Esophagus muscularis mucosa (tissue), 4 donors: ENCODE results near the gene PTPN7. TPM values are rescaled to one million over a fixed set of nuclear protein-coding genes. Genes with fewer than 3 reads are reported as not detected.

Experiments used
- DNase-seq: peaks from one replicate; pipeline ENCODE4 v3.0.0-alpha.2; 2017; ENCODE audit errors: extremely low spot score
- H3K27ac ChIP-seq, 4 donors: fragments of 200-600 bp; sonication (generic); replicated peaks in 1 of 4; 1 replicate in 3 of 4; 2 replicates in 1 of 4; pipeline ENCODE4 v1.5.1; 2016 to 2019; ENCODE audit warnings: mild to moderate bottlenecking in 1 of 4
- H3K27me3 ChIP-seq, 4 donors: fragments of 200-600 bp; sonication (generic); one replicate each; pipeline versions ENCODE4 v1.5.1 to v1.6.0; 2016 to 2019
- H3K36me3 ChIP-seq, 4 donors: fragments of 200-600 bp; sonication (generic); one replicate each; pipeline ENCODE4 v1.5.1; 2016 to 2019
- H3K4me1 ChIP-seq, 4 donors: fragments of 200-600 bp; sonication (generic); one replicate each; pipeline ENCODE4 v1.5.1; 2016 to 2019
- H3K4me3 ChIP-seq, 4 donors: fragments of 200-600 bp; sonication (generic); 1 replicate in 2 of 4; 2 replicates in 2 of 4; pipeline ENCODE4 v1.5.1; 2016 to 2019; ENCODE audit warnings: mild to moderate bottlenecking in 4 of 4, moderate library complexity in 1 of 4
- H3K9me3 ChIP-seq, 4 donors: fragments of 200-600 bp; sonication (generic); 1 replicate in 3 of 4; 2 replicates in 1 of 4; pipeline ENCODE4 v1.5.1; 2016 to 2019
- EP300 ChIP-seq: sonication (generic); formaldehyde crosslinking; IDR thresholded peaks from one replicate; pipeline ENCODE4 v1.6.1; 2017; ENCODE audit warnings: antibody characterized with exemption
- POLR2A ChIP-seq: fragments of 450-650 bp; IDR thresholded peaks from one replicate; pipeline ENCODE4 v1.6.1; 2017; ENCODE audit warnings: antibody characterized with exemption, moderate library complexity, mild to moderate bottlenecking, low read depth
- POLR2AphosphoS5 ChIP-seq, 2 donors: sonication (generic); formaldehyde crosslinking; IDR thresholded peaks; one replicate each; pipeline ENCODE4 v1.6.1; 2017; ENCODE audit warnings: antibody characterized with exemption in 2 of 2
- WGBS: methylation state at CpG from one replicate; pipeline ENCODE4 v1.1.5; 2018; 5-methylcytosine and 5-hydroxymethylcytosine counted together
- intact Hi-C: fragments of 100-400 bp; cut with DNase I; formaldehyde crosslinking; loops from one replicate; pipeline ENCODE4 v1.15.1; 2023
- total RNA-seq, 4 donors: library from RNA; depleted of rRNA; stranded (reverse); fragments of >200 nt; gene quantifications; one replicate each; pipeline versions ENCODE4 v1.1.0 to v1.2.1, GENCODE V29; 2016
- TF ChIP-seq, protein P1 (sequence below), 3 experiments: fragments of 200-600 bp in 2 of 3; fragments of 450-650 bp in 1 of 3; sonication (generic) in 2 of 3; IDR thresholded peaks; one replicate each; pipeline ENCODE4 v1.5.1; 2017 to 2019; ENCODE audit warnings: antibody characterized with exemption in 3 of 3, mild to moderate bottlenecking in 2 of 3, moderate library complexity in 1 of 3

The PTPN7 gene
- total RNA-seq, 4 donors from 2014 or later = 0.78 to 2.5 (median 1.3) TPM

DNA sequence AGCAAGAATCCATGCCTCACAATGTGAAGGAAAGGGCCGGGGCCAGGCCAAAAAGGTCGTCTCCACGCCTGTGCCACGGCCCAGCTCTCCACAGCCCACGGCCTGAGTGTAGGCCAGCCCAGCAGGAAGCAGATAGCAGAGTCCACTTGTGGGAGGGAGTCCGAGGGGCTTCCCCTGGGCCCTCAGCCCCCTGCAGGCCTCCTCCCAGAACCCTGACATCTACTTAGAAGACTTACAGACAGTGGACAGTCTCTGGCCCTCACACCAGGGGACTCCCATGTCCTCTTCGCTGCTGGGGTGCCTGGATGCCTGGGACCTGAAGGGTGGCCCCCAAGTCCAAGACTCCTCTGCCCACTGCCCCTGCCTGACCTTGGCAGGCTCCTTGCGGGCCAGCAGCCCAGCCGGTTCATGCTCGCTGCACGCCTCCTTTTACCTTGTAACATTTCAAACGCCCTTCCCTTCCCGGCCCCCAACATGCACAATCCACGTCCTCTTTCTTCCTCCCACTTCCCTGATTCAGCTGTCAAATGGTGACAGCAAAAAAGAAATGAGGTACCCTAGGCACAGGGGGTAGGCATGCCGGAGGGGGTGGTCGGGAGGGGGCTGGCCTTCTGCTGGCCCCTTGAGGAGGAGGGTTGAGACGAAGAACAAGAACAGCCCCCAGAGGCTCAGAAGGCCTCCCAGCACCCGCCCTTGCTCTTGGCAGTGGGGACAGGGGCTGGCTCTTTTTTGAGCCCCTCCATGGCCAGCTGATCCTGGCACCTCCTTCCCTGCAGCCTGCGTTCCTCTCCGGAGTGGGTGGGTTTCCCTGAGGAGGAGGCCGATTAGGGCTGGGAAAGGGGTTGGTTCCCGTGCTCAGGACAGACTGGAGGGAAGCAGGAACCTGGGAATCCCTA is 997 bp upstream of the PTPN7 start:
- intact Hi-C loops = no loop called here
- 73% methylated on average over 21 of the region's 22 CpGs for WGBS
- peak overlapping the region in 2 of 4 donors; percentile 4 to 39 for H3K27ac ChIP-seq
- H3K27me3 ChIP-seq = peaks cover 0 to 12% (median 0%) of the 10 kb centered on the region in 4 donors
- no peak overlapping the region for H3K4me3 ChIP-seq
- no peak for DNase-seq
- TF ChIP-seq, protein P1, sequence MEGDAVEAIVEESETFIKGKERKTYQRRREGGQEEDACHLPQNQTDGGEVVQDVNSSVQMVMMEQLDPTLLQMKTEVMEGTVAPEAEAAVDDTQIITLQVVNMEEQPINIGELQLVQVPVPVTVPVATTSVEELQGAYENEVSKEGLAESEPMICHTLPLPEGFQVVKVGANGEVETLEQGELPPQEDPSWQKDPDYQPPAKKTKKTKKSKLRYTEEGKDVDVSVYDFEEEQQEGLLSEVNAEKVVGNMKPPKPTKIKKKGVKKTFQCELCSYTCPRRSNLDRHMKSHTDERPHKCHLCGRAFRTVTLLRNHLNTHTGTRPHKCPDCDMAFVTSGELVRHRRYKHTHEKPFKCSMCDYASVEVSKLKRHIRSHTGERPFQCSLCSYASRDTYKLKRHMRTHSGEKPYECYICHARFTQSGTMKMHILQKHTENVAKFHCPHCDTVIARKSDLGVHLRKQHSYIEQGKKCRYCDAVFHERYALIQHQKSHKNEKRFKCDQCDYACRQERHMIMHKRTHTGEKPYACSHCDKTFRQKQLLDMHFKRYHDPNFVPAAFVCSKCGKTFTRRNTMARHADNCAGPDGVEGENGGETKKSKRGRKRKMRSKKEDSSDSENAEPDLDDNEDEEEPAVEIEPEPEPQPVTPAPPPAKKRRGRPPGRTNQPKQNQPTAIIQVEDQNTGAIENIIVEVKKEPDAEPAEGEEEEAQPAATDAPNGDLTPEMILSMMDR (IDR thresholded peaks at IDR 0.05) = no peak
- no peak for TF ChIP-seq EP300
- no peak for TF ChIP-seq POLR2AphosphoS5 (IDR thresholded peaks at IDR 0.05)
- no peak for TF ChIP-seq POLR2A
- H3K4me1 ChIP-seq = peaks cover 0 to 3% (median 0%) of the 10 kb centered on the region in 4 donors
- H3K9me3 ChIP-seq = no peaks in the 10 kb centered on the region
- H3K36me3 ChIP-seq = no peaks in the 10 kb centered on the region

DNA sequence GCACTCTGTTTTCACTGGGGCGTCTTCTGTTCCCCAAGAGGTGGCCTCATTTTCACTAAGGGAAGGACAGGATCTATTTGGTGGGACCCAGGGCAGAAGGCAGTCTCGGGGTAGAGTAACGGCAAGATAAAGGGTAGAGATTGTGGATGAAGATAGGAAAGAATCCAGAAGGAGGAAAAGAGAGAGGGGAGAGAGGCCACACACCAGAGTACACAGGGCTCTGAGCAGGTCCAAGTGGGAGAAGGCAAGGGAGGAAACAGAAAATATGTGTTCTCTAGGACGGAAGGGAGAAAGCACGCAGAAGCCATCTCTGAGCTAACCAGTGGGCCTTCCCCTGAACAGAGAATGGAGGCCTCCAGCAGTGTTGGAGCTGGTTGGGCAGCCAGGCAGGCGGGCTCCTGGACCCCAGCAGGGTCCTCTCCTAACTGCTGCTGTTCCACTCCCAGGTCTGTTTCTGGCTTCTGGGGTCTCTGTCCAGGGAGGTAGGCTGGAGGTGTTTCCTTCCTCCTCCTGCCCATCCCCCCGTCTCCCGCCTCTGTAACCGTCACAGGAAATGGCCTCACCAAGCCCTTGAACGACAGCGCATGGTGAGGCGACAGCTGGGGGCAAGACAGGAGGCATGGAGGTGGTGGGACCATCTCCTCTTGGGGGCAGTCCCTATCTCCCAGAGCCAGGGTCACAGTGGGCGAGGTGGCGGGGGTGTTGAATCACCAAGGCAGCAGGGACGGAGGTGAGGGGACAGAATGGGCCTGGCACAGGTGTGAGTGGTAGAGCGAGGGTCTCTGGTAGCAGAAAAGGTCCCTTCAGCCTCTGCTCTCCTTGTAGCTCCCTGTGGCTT is 649 bp downstream of the PTPN7 start:
- Histone ChIP-seq H3K4me3 (peak overlapping the region in 3 of 4 donors; percentile 20 to 43 (median 25)), H3K27me3 (peaks cover 0 to 12% (median 0%) of the 10 kb centered on the region in 4 donors), H3K27ac (peak overlapping the region in 3 of 4 donors; percentile 4 to 43 (median 39)), H3K9me3 (no peaks in the 10 kb centered on the region), H3K4me1 (peaks cover 0 to 9% (median 8%) of the 10 kb centered on the region in 4 donors), H3K36me3 (no peaks in the 10 kb centered on the region)
- WGBS = 70% methylated on average over 15 of the region's 16 CpGs
- intact Hi-C loops = no loop called here
- no peak for TF ChIP-seq EP300
- TF ChIP-seq, protein P1 (IDR thresholded peaks at IDR 0.05) = no peak
- no peak for TF ChIP-seq POLR2A
- DNase-seq = no peak

DNA sequence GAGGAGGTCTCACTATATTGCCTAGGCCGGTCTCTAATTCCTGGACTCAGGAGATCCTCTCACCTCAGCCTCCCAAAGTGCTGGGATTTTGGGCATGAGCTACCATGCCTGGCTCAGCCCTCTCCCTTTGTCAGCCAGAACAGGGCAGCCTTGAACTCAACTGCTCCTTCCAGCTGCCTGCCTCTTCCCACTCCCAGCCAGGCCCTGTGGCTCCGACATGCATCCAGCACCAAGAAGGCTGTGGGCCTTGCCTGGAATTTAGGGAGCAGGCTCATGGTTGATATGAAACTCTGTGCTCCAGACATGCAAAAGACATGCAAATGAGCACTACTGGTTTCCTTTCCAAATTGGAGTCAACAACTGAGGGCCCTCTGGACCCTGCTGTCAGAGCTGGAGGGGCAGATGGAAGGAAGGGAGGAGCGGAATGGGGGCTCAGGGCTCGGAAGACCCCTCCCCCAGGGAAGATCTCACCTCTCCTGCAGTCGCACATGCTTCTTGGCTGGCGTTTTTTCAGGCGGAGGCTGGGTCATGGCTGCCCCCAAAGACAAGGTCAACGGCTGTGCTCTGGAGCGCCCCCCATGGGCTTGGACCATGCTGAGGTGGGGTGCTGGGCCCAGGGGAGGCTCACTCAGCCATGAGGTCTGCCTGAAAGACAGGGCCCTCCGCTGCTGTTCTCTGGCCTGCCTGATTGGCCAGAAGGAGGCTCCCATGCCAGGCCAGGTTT is 1.4 kb downstream of the PTPN7 start:
- no peaks in the 10 kb centered on the region for H3K9me3 ChIP-seq
- no peaks in the 10 kb centered on the region for H3K36me3 ChIP-seq
- H3K4me3 ChIP-seq = peak overlapping the region in 2 of 4 donors; percentile 7 to 25
- peaks cover 0 to 11% (median 9%) of the 10 kb centered on the region in 4 donors for H3K4me1 ChIP-seq
- peaks cover 0 to 16% (median 0%) of the 10 kb centered on the region in 4 donors for H3K27me3 ChIP-seq
- intact Hi-C loops = no loop called here
- 80% methylated on average over 10 of the region's 10 CpGs for WGBS
- H3K27ac ChIP-seq = no peak overlapping the region
- no peak for TF ChIP-seq POLR2A
- TF ChIP-seq EP300 = no peak
- TF ChIP-seq, protein P1 (IDR thresholded peaks at IDR 0.05) = no peak
- TF ChIP-seq POLR2AphosphoS5 (IDR thresholded peaks at IDR 0.05) = no peak
- DNase-seq = no peak

DNA sequence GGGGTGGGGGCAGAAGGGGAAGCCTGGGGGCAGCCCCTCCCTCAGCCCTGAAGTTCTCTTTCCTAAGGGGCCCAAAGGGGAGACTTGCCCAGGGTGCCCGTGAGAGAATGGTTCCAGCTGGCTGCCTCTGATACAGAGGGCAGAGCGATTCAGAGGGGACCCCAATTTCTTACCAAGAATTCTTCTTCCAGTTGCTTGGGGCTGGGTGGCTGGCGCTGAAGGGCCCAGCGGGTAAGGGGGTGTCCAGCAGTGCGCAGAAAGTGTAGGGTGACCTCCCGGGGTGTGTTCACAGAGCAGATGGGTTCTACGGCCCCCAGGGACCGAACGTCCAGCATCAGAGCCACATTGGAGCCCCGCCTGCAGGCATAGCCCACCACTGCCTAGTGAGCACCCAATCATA is 2.5 kb downstream of the PTPN7 start:
- no peak overlapping the region for H3K4me3 ChIP-seq
- H3K27ac ChIP-seq = no peak overlapping the region
- H3K36me3 ChIP-seq = no peaks in the 10 kb centered on the region
- 87% methylated on average over 10 of the region's 10 CpGs for WGBS
- no peak for TF ChIP-seq POLR2AphosphoS5 (IDR thresholded peaks at IDR 0.05)
- TF ChIP-seq POLR2A = no peak
- no peak for TF ChIP-seq EP300
- H3K9me3 ChIP-seq = no peaks in the 10 kb centered on the region
- no peak for DNase-seq
- intact Hi-C loops = no loop called here
- H3K4me1 ChIP-seq = peaks cover 0 to 11% (median 9%) of the 10 kb centered on the region in 4 donors
- H3K27me3 ChIP-seq = peaks cover 0 to 20% (median 0%) of the 10 kb centered on the region in 4 donors
